Adrenal gland (tissue), 12 donors: ENCODE data around the gene CTRB1. TPM values are rescaled to one million over a fixed set of nuclear protein-coding genes. Genes with fewer than 3 reads are reported as not detected.
A peak's percentile ranks its signal among the peaks of the same experiment; 100 is the strongest.
"Not testable (repeated sequence)": the region's sequence is repeated elsewhere in the genome, so short reads cannot be mapped to it uniquely, and the experiment has no call there.

ENCODE experiments used
- DNase-seq, 7 donors: peaks; one replicate each; pipeline ENCODE4 v3.0.0-alpha.2; 2019 to 2020
- H3K27ac ChIP-seq, 5 donors: fragments of 200-600 bp; sonication (generic) in 4 of 5; 1 replicate in 3 of 5; 2 replicates in 2 of 5; pipeline versions ENCODE4 v1.5.1 to v1.8.0; 2016 to 2020; ENCODE audit warnings: mild to moderate bottlenecking in 1 of 5
- H3K27me3 ChIP-seq: fragments of 200-600 bp; 2 replicates; pipeline ENCODE4 v1.8.0; 2021
- H3K36me3 ChIP-seq, 2 donors: fragments of 200-600 bp; replicated peaks in 1 of 2; 1 replicate in 1 of 2; 2 replicates in 1 of 2; pipeline versions ENCODE4 v1.5.1 to v1.8.0; 2018 to 2022
- H3K4me1 ChIP-seq, 2 donors: fragments of 200-600 bp; replicated peaks in 1 of 2; 1 replicate in 1 of 2; 2 replicates in 1 of 2; pipeline versions ENCODE4 v1.5.1 to v1.8.0; 2018 to 2021
- H3K4me3 ChIP-seq, 4 donors: fragments of 200-600 bp; sonication (generic) in 3 of 4; one replicate each; pipeline ENCODE4 v1.5.1; 2016 to 2018
- H3K9me3 ChIP-seq, 3 donors: fragments of 200-600 bp; sonication (generic) in 1 of 3; replicated peaks in 1 of 3; 1 replicate in 2 of 3; 2 replicates in 1 of 3; pipeline versions ENCODE4 v1.5.1 to v1.8.0; 2016 to 2021
- CTCF ChIP-seq, 6 experiments: fragments of 450-650 bp in 4 of 6; fragments of 200-600 bp in 2 of 6; sonication (generic) in 1 of 6; IDR thresholded peaks; 1 replicate in 5 of 6; 2 replicates in 1 of 6; pipeline versions ENCODE4 v1.5.1 to v1.8.0; 2016 to 2021; ENCODE audit warnings: antibody characterized with exemption in 6 of 6, mild to moderate bottlenecking in 2 of 6, moderate library complexity in 1 of 6
- POLR2A ChIP-seq, 2 donors: fragments of 450-650 bp; IDR thresholded peaks; one replicate each; pipeline ENCODE4 v1.6.1; 2017; ENCODE audit warnings: antibody characterized with exemption in 2 of 2, mild to moderate bottlenecking in 2 of 2, moderate library complexity in 1 of 2
- WGBS, 4 donors: extraction: QIAGEN DNeasy Blood & Tissue Kit in 2 of 4; methylation state at CpG; one replicate each; pipeline versions ENCODE4 v1.1.5 to v1.1.7; 2013 to 2017; 5-methylcytosine and 5-hydroxymethylcytosine counted together
- intact Hi-C, 2 donors: fragments of 100-400 bp; cut with DNase I; formaldehyde crosslinking; loops; one replicate each; pipeline versions ENCODE4 v1.14.1 to v1.15.0; 2022 to 2023
- polyA plus RNA-seq, 3 donors: library from polyadenylated mRNA; stranded (reverse); fragments of 200-250 nt in 2 of 3; fragments of 350-450 nt in 1 of 3; fragmentation: Illumina TruSeq in 1 of 3; extraction: RNeasy Lipid Tissue Mini Kit (QIAGEN cat#74804) in 1 of 3; gene quantifications; one replicate each; pipeline ENCODE4 v1.2.3, GENCODE V29; 2013 to 2014
- total RNA-seq, 9 donors: library from RNA; depleted of rRNA in 4 of 9; stranded (reverse); fragments of >200 nt in 4 of 9; fragments of 120-200 nt in 1 of 9; fragmentation: NEBNext Ultra II Directional in 1 of 9; extraction: Animal tissue kit (Norgen Biotek cat#: 25700) in 1 of 9; gene quantifications; one replicate each; pipeline versions ENCODE4 v1.1.0 to v1.2.4, GENCODE V29; 2013 to 2023
- donor health status: healthy with polysubstance abuse.
- donor health status: Bipolar disorder and iron deficiency.
- donor health status: DM: yes; HTN: yes; CAD: no.
- donor health status: DM: no; HTN: no; CAD: no.
- donor health status: DM: no; HTN: no; CAD: no.
- donor health status: DM: yes; HTN: yes; CAD: no.

Gene CTRB1
- total and polyA plus RNA-seq, 12 donors = 0.67 to 9.9 (median 2.0) TPM; not detected in 3

GRCh38 chr16:75219088-75219487 lies 300 bp downstream of the CTRB1 start:
- Histone ChIP-seq H3K27me3 (no peaks in the 10 kb centered on the region), H3K36me3 (no peaks in the 10 kb centered on the region), H3K27ac (no peak overlapping the region), H3K4me1 (peaks cover 8 to 14% of the 10 kb centered on the region in 2 donors), H3K9me3 (no peaks in the 10 kb centered on the region), H3K4me3 (no peak overlapping the region)
- no peak for TF ChIP-seq POLR2A (IDR thresholded peaks at IDR 0.05)
- TF ChIP-seq CTCF (IDR thresholded peaks at IDR 0.05) = no peak
- DNase-seq = no peak
- 75 to 82% (median 80%) methylated on average over 3 to 4 of the region's 4 CpGs for WGBS, 4 donors
- intact Hi-C loops = no loop called here

- WGBS, 4 donors = 65 to 79% (median 74%) methylated on average over 5 of the region's 5 CpGs
Observed at GRCh38 chr16:75219838-75220237, 1.1 kb downstream of the CTRB1 start.

GRCh38 chr16:75222271-75222783 lies 3.5 kb downstream of the CTRB1 start:
- TF ChIP-seq POLR2A (IDR thresholded peaks at IDR 0.05) = no peak
- no peak for TF ChIP-seq CTCF (IDR thresholded peaks at IDR 0.05)
- intact Hi-C loops = no loop called here
- H3K4me3 ChIP-seq = no peak overlapping the region
- peak overlapping the region in 1 of 5 donors; percentile 40 for H3K27ac ChIP-seq
- H3K9me3 ChIP-seq = no peaks in the 10 kb centered on the region
- no peaks in the 10 kb centered on the region for H3K36me3 ChIP-seq
- WGBS, 4 donors = 59 to 67% (median 64%) methylated on average over 9 to 16 of the region's 16 CpGs
- DNase-seq = peak in 1 of 7 donors; percentile 55
- peaks cover 3 to 10% of the 10 kb centered on the region in 2 donors for H3K4me1 ChIP-seq
- H3K27me3 ChIP-seq = no peaks in the 10 kb centered on the region

More at GRCh38 chr16:75219838-75220237, 1.1 kb downstream of the CTRB1 start:
- DNase-seq = no peak
- Histone ChIP-seq H3K9me3 (no peaks in the 10 kb centered on the region), H3K27me3 (no peaks in the 10 kb centered on the region), H3K4me1 (peaks cover 8 to 14% of the 10 kb centered on the region in 2 donors), H3K4me3 (no peak overlapping the region), H3K27ac (no peak overlapping the region), H3K36me3 (no peaks in the 10 kb centered on the region)
- TF ChIP-seq CTCF (IDR thresholded peaks at IDR 0.05) (no peak), POLR2A (IDR thresholded peaks at IDR 0.05) (no peak)
- intact Hi-C loops = no loop called here

DNA sequence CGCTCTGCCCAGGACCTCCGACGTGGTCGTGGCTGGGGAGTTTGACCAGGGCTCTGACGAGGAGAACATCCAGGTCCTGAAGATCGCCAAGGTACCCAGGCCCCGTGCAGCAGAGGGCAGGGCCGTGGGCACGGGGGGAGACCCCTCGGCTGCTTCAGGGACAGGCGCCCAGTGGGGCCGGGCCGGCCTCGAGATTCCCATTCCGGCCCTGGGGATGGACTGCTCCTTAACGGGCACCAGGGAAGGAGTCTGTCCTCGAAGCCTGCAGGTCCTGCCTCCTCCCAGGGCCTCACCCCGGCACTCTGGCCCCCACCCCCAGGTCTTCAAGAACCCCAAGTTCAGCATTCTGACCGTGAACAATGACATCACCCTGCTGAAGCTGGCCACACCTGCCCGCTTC lies 4.3 kb downstream of the CTRB1 start:
- H3K4me3 ChIP-seq, H3K36me3 ChIP-seq, H3K4me1 ChIP-seq, H3K27me3 ChIP-seq, H3K9me3 ChIP-seq, DNase-seq, intact Hi-C loops, H3K27ac ChIP-seq: not testable (repeated sequence)
- WGBS, 4 donors = 83 to 100% (median 90%) methylated on average over 3 to 10 of the region's 20 CpGs; no CpG with 5 or more reads in 1 of the 4 donors
